Cardiac muscle cell (in vitro differentiated cells and primary cell): ENCODE results near the gene CFAP91. TPM values are rescaled to one million over a fixed set of nuclear protein-coding genes. Genes with fewer than 3 reads are reported as not detected.

ENCODE experiments used
- DNase-seq, 2 donors: peaks; one replicate each; pipeline versions ENCODE4 v3.0.0 to v3.0.0-alpha.2; 2010 to 2017; ENCODE audit warnings: low read depth in 1 of 2, low spot score in 1 of 2
- H3K27ac ChIP-seq: fragments of 200-600 bp; sonication (generic); 2 replicates; pipeline ENCODE4 v1.5.1; 2016
- H3K27me3 ChIP-seq: fragments of 200-600 bp; sonication (generic); 2 replicates; pipeline ENCODE4 v1.6.0; 2016; ENCODE audit warnings: control low read depth
- H3K36me3 ChIP-seq: fragments of 200-600 bp; sonication (generic); 2 replicates; pipeline ENCODE4 v1.5.1; 2016; ENCODE audit warnings: control low read depth
- H3K4me1 ChIP-seq: fragments of 200-600 bp; sonication (generic); 2 replicates; pipeline ENCODE4 v1.8.1; 2017; ENCODE audit warnings: low read depth, mild to moderate bottlenecking, mixed run types
- H3K4me3 ChIP-seq: fragments of 200-600 bp; sonication (generic); 2 replicates; pipeline ENCODE4 v1.5.1; 2016; ENCODE audit warnings: mild to moderate bottlenecking
- H3K9me3 ChIP-seq: fragments of 200-600 bp; sonication (generic); 2 replicates; pipeline ENCODE4 v1.5.1; 2017; ENCODE audit warnings: low read depth, mild to moderate bottlenecking, control low read depth
- CTCF ChIP-seq: IDR thresholded peaks from 2 replicates; pipeline ENCODE4 v1.5.1; 2012; ENCODE audit warnings: low read depth, mild to moderate bottlenecking, low read length
- polyA plus RNA-seq: library from polyadenylated mRNA; unstranded; fragments of >200 nt; fragmentation: Nextera tagmentation; extraction: Ambion mirVana; gene quantifications from 2 replicates; pipeline ENCODE4 v1.2.1, GENCODE V29; 2016
- total RNA-seq: library from RNA; depleted of rRNA; stranded (reverse); fragments of >200 nt; gene quantifications from 2 replicates; pipeline ENCODE4 v1.2.3, GENCODE V29; 2016

The CFAP91 gene
- total and polyA plus RNA-seq, 2 experiments from 2014 or later, result 0.92 to 1.4 TPM

- H3K27ac ChIP-seq, result no peak overlapping the region
- H3K4me1 ChIP-seq, result no peaks in the 10 kb centered on the region
- no peaks in the 10 kb centered on the region for H3K27me3 ChIP-seq
- no peaks in the 10 kb centered on the region for H3K9me3 ChIP-seq
- H3K4me3 ChIP-seq, result no peak overlapping the region
- H3K36me3 ChIP-seq, result no peaks in the 10 kb centered on the region
- TF ChIP-seq CTCF, result no peak
- DNase-seq, result no peak
Measured at GRCh38 chr3:119683421-119683820, 19.4 kb upstream of the CFAP91 start.

GRCh38 chr3:119690043-119690656 is 12.7 kb upstream of the CFAP91 start:
- Histone ChIP-seq H3K9me3 (no peaks in the 10 kb centered on the region), H3K36me3 (no peaks in the 10 kb centered on the region), H3K4me3 (no peak overlapping the region), H3K27ac (no peak overlapping the region), H3K27me3 (no peaks in the 10 kb centered on the region), H3K4me1 (no peaks in the 10 kb centered on the region)
- peak; percentile 36 to 53 for DNase-seq
- TF ChIP-seq CTCF, result peak; percentile 64

- no peak overlapping the region for H3K4me3 ChIP-seq
- H3K27ac ChIP-seq, result no peak overlapping the region
- TF ChIP-seq CTCF, result no peak
- peak in 1 of 2 donors; percentile 20 for DNase-seq
- no peaks in the 10 kb centered on the region for H3K27me3 ChIP-seq
- no peaks in the 10 kb centered on the region for H3K36me3 ChIP-seq
- no peaks in the 10 kb centered on the region for H3K9me3 ChIP-seq
- H3K4me1 ChIP-seq, result no peaks in the 10 kb centered on the region
Measured at GRCh38 chr3:119695480-119695879, 7.3 kb upstream of the CFAP91 start.

- Histone ChIP-seq H3K27ac (no peak overlapping the region), H3K27me3 (no peaks in the 10 kb centered on the region), H3K9me3 (no peaks in the 10 kb centered on the region), H3K36me3 (no peaks in the 10 kb centered on the region), H3K4me3 (no peak overlapping the region), H3K4me1 (no peaks in the 10 kb centered on the region)
- DNase-seq, result no peak
- no peak for TF ChIP-seq CTCF
Measured at GRCh38 chr3:119697394-119697793, 5.4 kb upstream of the CFAP91 start.

GRCh38 chr3:119700269-119700919 is 2.4 kb upstream of the CFAP91 start:
- Histone ChIP-seq H3K4me3 (no peak overlapping the region), H3K36me3 (no peaks in the 10 kb centered on the region), H3K27me3 (peaks cover 4% of the 10 kb centered on the region), H3K9me3 (no peaks in the 10 kb centered on the region), H3K27ac (no peak overlapping the region), H3K4me1 (no peaks in the 10 kb centered on the region)
- DNase-seq, result peak in 1 of 2 donors; percentile 11
- no peak for TF ChIP-seq CTCF
